GM19043 (cell line): ENCODE results near the gene CPD.
"Not testable (repeated sequence)": the region's sequence is repeated elsewhere in the genome, so short reads cannot be mapped to it uniquely, and the experiment has no call there.

Source experiments
- ATAC-seq: cut with Tn5 transposase; IDR thresholded peaks from one replicate; pipeline ENCODE4 v1.9.1; 2021; ENCODE audit warnings: low read depth; ENCODE audit not compliant: unreplicated experiment

The CPD gene

DNA sequence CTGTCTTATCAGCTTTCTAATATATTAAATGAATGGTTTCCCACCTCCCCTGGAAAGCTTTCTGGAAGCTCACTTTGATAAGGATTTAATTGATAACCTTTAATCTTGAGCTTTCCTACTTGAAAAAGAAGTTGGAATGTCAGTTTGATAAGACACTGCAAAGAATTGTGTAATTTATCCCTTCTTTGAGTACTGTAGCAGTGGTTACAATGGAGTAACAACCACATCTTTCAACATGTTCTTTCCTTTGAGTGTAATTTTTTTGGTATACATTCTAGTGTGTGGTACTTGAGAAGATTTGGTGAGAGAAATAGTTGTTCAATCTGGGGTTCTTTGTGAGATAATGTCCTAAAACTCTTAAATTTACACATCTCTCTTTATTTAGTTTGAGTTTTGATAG, 43.4 kb downstream of the CPD start:
- no peak for ATAC-seq

- ATAC-seq = no peak
These were observed 45.7 kb downstream of the CPD start for GRCh38 chr17:30424471-30424870.

DNA sequence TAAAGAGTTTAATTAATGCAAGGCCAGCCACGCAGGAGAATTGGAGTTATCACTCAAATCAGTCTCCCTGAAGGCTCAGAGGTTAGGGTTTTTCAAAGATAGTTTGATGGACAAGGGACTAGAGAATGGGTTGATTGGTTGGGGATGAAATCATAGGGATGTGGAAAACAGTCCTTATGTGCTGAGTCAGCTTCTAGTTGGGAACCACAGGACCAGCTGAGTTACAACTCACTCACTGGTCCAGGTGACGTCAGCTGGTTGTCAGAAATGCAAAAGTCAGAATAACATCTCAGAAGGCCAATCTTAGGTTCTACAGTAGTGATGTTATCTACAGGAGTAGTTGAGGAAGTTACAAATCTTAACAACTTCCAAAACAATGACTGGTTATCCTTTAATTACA, 47.6 kb downstream of the CPD start:
- ATAC-seq = no peak

- no peak for ATAC-seq
These were observed 48.9 kb downstream of the CPD start for GRCh38 chr17:30427611-30428010.

GRCh38 chr17:30429155-30429554, 50.4 kb downstream of the CPD start:
- no peak for ATAC-seq

DNA sequence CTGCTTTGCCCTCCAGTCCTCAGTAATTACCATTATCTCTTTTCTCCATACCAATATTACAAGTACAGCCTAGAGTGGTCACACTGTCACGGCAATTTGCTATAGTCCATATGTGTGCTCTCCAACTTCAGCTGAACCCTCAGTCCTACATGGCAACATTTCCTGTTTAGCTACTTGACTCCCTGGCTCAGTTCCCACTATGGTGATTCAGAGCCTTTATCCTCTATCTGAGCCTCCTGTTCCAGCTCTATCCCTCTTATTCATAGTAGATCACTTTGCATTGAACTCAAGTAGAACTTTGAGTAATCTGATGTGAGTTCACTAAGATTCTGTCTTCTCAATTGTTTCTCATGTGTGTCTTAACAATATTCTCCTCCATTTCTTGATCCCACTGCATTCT, 54.8 kb downstream of the CPD start:
- ATAC-seq = no peak

GRCh38 chr17:30436729-30437128, 58.0 kb downstream of the CPD start:
- ATAC-seq = no peak

GRCh38 chr17:30443721-30444120, 65.0 kb downstream of the CPD start:
- ATAC-seq = no peak

- ATAC-seq = not testable (repeated sequence)
These were observed 67.9 kb downstream of the CPD start for GRCh38 chr17:30446640-30447039.

DNA sequence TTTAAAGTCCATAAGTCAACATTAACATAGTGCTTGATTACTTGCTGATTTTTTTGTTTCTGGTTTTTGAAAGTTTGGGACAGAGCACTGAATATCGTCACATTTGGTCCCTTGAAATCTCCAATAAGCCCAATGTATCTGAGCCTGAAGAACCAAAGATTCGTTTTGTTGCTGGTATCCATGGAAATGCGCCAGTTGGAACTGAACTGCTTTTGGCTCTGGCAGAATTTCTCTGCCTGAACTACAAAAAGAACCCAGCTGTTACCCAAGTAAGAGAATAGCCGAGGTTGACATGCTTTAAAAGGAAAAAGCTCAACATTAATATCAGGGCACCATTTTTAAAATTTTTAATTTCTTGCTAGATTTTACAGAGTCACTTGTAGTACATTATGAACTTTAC, 70.8 kb downstream of the CPD start:
- ATAC-seq = no peak

GRCh38 chr17:30450125-30451027, 71.6 kb downstream of the CPD start:
- no peak for ATAC-seq

DNA sequence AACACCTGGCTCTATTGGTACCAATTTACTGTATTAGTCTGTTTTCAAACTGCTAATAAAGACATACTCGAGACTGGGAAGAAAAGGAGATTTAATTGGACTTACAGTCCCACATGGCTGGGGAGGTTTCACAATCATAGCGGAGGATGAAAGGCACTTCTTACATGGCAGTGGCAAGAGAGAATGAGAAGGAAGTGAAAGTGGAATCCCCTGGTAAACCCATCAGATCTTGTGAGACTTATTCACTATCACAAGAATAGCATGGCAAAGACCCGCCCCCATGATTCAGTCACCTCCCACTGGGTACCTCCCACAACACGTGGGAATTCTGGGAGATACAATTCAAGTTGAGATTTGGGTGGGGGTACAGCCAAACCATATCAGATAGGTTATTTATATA, 75.9 kb downstream of the CPD start:
- ATAC-seq = no peak

DNA sequence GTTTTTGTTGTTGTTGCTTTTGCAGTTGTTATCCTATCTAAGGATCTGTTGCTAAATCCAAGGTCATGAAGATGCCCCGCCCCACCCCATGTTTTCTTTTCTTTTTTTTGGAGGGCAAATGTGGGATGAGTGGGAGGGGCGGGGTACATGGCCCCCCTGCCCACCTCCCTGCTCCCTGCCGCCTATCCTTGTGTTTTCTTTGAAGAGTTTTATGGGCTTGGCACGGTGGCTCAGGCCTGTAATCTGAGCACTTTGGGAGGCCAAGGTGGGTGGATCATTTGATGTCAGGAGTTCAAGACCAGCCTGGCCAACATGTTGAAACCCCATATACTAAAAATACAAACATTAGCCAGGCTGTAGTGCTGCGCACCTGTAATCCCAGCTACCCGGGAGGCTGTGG, 79.6 kb downstream of the CPD start:
- ATAC-seq = no peak

DNA sequence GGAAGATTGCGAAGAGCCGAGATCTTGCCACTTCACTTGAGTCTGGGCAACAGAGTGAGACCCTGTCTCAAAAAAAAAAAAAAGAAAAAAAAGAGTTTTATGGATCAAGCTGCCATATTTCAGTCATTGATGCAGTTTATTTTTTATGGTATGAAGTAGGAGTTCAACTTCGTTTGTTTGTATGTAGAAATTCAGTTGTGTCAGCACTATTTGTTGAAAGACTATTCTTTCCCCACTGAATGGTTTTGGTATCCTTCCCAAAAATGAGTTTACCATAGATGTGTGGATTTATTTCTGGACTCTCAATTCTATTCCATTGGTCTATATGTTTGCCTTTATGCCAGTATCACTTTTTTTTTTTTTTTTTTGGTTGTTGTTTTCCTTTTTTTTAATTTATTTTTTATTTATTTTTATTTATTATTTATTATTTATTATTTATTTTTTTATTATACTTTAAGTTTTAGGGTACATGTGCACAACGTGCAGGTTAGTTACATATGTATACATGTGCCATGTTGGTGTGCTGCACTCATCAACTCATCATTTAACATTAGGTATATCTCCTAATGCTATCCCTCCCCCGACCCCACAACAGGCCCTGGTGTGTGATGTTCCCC, 80.2 kb downstream of the CPD start:
- ATAC-seq = not testable (repeated sequence)

DNA sequence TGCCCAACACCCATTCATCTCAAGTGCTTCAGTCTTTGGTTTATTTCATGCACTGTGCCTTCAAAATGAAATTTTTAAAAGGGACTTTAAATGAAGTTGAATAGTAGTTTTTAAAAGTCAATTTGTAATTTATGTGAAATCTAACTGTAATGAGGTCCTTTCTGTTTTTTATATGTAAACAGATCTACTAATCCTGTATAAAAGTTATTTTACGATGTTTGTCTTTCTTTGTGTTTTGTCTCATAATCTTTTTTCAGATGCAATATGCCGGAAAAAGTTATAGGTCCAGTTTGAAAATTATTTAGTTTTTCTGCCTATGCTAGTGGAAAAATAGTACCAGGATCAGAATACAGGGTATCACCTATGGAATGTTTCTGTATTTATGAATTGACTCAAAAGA, 89.7 kb downstream of the CPD start:
- ATAC-seq = no peak

DNA sequence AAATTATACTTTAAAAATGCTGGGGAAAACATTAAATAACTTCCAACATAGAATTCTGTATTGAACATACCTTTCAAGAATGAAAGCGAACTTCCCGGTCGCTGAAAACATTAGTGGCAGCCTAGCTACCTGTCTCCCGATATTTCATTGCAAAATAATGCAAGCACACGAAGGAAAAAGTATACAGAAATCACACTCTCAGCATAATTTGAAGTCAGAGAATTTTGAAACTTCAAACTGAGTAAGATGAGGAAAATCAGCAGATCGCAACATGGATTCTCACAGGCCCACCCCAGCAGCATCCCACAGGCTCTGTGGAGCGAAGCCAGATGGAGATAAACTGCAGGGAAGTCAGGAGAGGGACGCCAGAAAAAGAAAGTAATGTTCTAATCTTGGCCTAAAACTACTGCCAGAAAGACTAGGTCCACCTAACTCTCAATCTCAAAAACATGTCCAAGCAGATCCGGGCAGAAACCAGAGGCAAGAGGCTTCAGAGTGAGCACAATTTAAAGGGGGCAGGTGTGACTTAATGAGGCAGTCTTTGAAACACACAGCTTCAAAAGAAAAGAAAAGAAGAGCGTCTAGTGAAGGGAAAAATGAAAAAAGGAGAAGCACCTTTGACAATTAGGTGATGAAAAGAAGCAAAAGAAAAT, 93.6 kb downstream of the CPD start:
- no peak for ATAC-seq

DNA sequence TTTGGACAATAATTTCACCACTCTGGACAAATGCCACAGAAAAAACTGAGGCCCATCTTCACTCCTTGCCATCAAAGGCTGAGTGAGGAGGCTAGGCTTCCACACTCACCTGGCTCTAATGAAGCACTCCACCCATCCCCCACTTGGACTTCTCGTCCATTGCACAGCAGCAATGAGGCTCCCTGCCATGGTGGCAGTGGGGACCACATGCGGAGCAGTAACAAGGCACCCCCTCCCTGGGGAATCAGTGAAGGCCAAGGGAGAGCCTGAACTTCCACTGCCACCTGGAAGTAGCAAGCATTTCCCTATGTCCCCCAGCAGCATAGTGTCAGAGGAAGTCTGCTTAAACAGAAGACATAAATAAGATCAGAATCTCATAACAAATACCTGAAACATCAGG, 96.5 kb downstream of the CPD start:
- no peak for ATAC-seq

GRCh38 chr17:30476726-30477082, 98.0 kb downstream of the CPD start:
- ATAC-seq = no peak

DNA sequence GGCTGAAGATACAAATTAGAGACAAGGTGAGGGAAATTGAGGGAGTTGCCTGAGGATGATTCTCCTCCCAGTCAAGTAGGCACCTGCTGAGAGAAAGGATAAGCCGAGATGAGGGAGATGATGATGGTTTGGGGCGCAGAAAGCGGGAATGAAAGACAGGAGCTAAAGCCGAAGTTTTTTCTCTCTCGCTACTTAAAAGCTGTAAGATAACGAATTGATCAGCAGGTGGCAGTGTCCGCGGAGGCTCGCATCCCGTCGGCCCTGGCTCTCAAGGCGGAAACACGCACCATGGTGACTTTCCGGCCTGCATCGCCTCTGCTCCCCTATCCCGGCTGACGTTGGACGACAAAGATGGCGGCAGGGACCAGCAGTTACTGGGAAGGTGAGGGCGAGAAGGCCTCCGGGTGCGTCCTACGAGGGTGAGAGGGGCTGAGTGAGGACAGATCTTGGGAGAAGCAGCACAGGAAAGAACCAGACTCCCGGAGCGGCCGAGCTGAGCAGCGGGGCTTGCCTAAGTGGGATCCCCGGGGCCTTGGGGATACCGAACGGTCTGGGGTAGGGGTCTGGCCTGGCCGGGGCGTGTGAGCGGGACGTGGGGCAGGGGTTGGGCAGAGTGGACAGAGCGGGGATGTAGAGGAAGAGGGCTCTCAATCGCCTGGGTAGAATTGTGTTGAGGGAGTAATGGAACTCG, 98.5 kb downstream of the CPD start, which contains the start of gene GOSR1:
Gene GOSR1 (plus strand): TSS at position 326 of the 691 bp plus-strand sequence. CDS start 26 bp downstream, at position 352.
- ATAC-seq = peak; percentile 91

GRCh38 chr17:30477774-30478115, 99.0 kb downstream of the CPD start:
- ATAC-seq = no peak

GRCh38 chr17:30482555-30482954, 103.8 kb downstream of the CPD start:
- ATAC-seq = no peak
